ENCODE data around the gene AKAP11. TPM values are rescaled to one million over a fixed set of nuclear protein-coding genes. Genes with fewer than 3 reads are reported as not detected.

Gene AKAP11
- total and polyA plus RNA-seq, 2 experiments from 2014 or later, result 3.3 to 15.3 TPM

GRCh38 chr13:42360046-42360574 is 88.2 kb downstream of the AKAP11 start:
- no peak for TF ChIP-seq CTCF (IDR thresholded peaks at IDR 0.05; ENCODE audit: low read depth, low read length)
- no peaks in the 10 kb centered on the region for H3K27me3 ChIP-seq
- no peaks in the 10 kb centered on the region for H3K36me3 ChIP-seq
- peak in 1 of 2 donors; percentile 62 for DNase-seq (ENCODE audit: low read depth in 1 of 2, low spot score in 1 of 2)
- peak overlapping the region; percentile 75 for H3K27ac ChIP-seq
- no peak overlapping the region for H3K4me3 ChIP-seq
- H3K4me1 ChIP-seq (ENCODE audit: low read depth), result peaks cover 19% of the 10 kb centered on the region
- no peaks in the 10 kb centered on the region for H3K9me3 ChIP-seq (ENCODE audit: low read depth)

GRCh38 chr13:42361701-42362100 is 89.7 kb downstream of the AKAP11 start:
- Histone ChIP-seq H3K36me3 (no peaks in the 10 kb centered on the region), H3K4me1 (ENCODE audit: low read depth) (peaks cover 15% of the 10 kb centered on the region), H3K9me3 (ENCODE audit: low read depth) (no peaks in the 10 kb centered on the region), H3K27me3 (no peaks in the 10 kb centered on the region), H3K4me3 (no peak overlapping the region), H3K27ac (no peak overlapping the region)
- TF ChIP-seq CTCF (IDR thresholded peaks at IDR 0.05; ENCODE audit: low read depth, low read length), result no peak
- no peak for DNase-seq (ENCODE audit: low read depth in 1 of 2, low spot score in 1 of 2)

- TF ChIP-seq CTCF (IDR thresholded peaks at IDR 0.05; ENCODE audit: low read depth, low read length), result no peak
- Histone ChIP-seq H3K27me3 (no peaks in the 10 kb centered on the region), H3K4me3 (no peak overlapping the region), H3K27ac (no peak overlapping the region), H3K4me1 (ENCODE audit: low read depth) (peaks cover 29% of the 10 kb centered on the region), H3K36me3 (no peaks in the 10 kb centered on the region), H3K9me3 (ENCODE audit: low read depth) (no peaks in the 10 kb centered on the region)
- peak in 1 of 2 donors; percentile 37 for DNase-seq (ENCODE audit: low read depth in 1 of 2, low spot score in 1 of 2)
These were observed 92.1 kb downstream of the AKAP11 start for GRCh38 chr13:42363941-42364612.

- DNase-seq (ENCODE audit: low read depth in 1 of 2, low spot score in 1 of 2), result peak in 1 of 2 donors; percentile 13
- Histone ChIP-seq H3K4me3 (no peak overlapping the region), H3K9me3 (ENCODE audit: low read depth) (no peaks in the 10 kb centered on the region), H3K27ac (no peak overlapping the region), H3K36me3 (no peaks in the 10 kb centered on the region), H3K4me1 (ENCODE audit: low read depth) (peaks cover 26% of the 10 kb centered on the region), H3K27me3 (no peaks in the 10 kb centered on the region)
- no peak for TF ChIP-seq CTCF (IDR thresholded peaks at IDR 0.05; ENCODE audit: low read depth, low read length)
These were observed 92.7 kb downstream of the AKAP11 start for GRCh38 chr13:42364613-42365000.

GRCh38 chr13:42367831-42368230 is 95.9 kb downstream of the AKAP11 start:
- DNase-seq (ENCODE audit: low read depth in 1 of 2, low spot score in 1 of 2), result no peak
- H3K27me3 ChIP-seq, result no peaks in the 10 kb centered on the region
- H3K9me3 ChIP-seq (ENCODE audit: low read depth), result no peaks in the 10 kb centered on the region
- peaks cover 14% of the 10 kb centered on the region for H3K4me1 ChIP-seq (ENCODE audit: low read depth)
- no peaks in the 10 kb centered on the region for H3K36me3 ChIP-seq
- H3K4me3 ChIP-seq, result no peak overlapping the region
- TF ChIP-seq CTCF (IDR thresholded peaks at IDR 0.05; ENCODE audit: low read depth, low read length), result no peak
- H3K27ac ChIP-seq, result no peak overlapping the region
